Esophagus muscularis mucosa (tissue), 3 donors: ENCODE data around the gene SRSF5.

Experiments used
- POLR2A ChIP-seq: fragments of 450-650 bp; IDR thresholded peaks from one replicate; pipeline ENCODE4 v1.6.1; 2017; ENCODE audit warnings: antibody characterized with exemption, moderate library complexity, mild to moderate bottlenecking, low read depth
- POLR2AphosphoS5 ChIP-seq, 2 donors: sonication (generic); formaldehyde crosslinking; IDR thresholded peaks; one replicate each; pipeline ENCODE4 v1.6.1; 2017; ENCODE audit warnings: antibody characterized with exemption in 2 of 2
- TF ChIP-seq, protein P1 (sequence below), 3 experiments: fragments of 200-600 bp in 2 of 3; fragments of 450-650 bp in 1 of 3; sonication (generic) in 2 of 3; IDR thresholded peaks; one replicate each; pipeline ENCODE4 v1.5.1; 2017 to 2019; ENCODE audit warnings: antibody characterized with exemption in 3 of 3, mild to moderate bottlenecking in 2 of 3, moderate library complexity in 1 of 3

DNA sequence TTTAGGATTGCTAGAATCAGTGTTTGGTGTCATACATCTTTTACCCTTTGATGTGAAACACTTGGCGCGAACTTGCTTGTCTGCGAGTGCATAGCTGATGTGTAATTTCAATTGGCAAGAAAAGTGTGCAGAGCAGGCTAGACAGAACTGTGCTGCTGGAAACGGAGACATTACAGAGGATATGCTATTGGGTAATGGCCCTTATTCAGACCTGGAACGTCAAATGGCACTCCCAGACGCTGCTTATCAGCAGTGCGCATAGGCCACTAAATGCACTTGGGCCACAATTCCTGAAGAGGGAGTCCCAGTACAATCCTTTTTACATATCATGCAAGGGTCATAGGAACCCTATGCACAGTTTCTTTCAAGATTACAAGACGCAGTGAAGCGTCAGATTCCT, 45.8 kb downstream of the SRSF5 start:
- TF ChIP-seq, protein P1, sequence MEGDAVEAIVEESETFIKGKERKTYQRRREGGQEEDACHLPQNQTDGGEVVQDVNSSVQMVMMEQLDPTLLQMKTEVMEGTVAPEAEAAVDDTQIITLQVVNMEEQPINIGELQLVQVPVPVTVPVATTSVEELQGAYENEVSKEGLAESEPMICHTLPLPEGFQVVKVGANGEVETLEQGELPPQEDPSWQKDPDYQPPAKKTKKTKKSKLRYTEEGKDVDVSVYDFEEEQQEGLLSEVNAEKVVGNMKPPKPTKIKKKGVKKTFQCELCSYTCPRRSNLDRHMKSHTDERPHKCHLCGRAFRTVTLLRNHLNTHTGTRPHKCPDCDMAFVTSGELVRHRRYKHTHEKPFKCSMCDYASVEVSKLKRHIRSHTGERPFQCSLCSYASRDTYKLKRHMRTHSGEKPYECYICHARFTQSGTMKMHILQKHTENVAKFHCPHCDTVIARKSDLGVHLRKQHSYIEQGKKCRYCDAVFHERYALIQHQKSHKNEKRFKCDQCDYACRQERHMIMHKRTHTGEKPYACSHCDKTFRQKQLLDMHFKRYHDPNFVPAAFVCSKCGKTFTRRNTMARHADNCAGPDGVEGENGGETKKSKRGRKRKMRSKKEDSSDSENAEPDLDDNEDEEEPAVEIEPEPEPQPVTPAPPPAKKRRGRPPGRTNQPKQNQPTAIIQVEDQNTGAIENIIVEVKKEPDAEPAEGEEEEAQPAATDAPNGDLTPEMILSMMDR (IDR thresholded peaks at IDR 0.05) = no peak
- no peak for TF ChIP-seq POLR2A
- TF ChIP-seq POLR2AphosphoS5 (IDR thresholded peaks at IDR 0.05) = no peak
